Fibroblast of peridontal ligament (primary cell): Measurements from ENCODE around the gene SLC43A2.
"Not testable (repeated sequence)": the region's sequence is repeated elsewhere in the genome, so short reads cannot be mapped to it uniquely, and the experiment has no call there.

Experiments used
- DNase-seq: peaks from one replicate; pipeline ENCODE4 v3.0.0-alpha.2; 2010; ENCODE audit errors: extremely low read depth

SLC43A2 gene

GRCh38 chr17:1627982-1628855, at the start of gene SLC43A2:
SLC43A2 (minus strand) TSS chr17:1628834; CDS start chr17:1627874, 960 bp downstream.
- DNase-seq = peak; percentile 57

- no peak for DNase-seq
These were observed 47.8 kb upstream of the SLC43A2 start for GRCh38 chr17:1676401-1676800.

GRCh38 chr17:1673041-1673785, 44.6 kb upstream of the SLC43A2 start:
- no peak for DNase-seq

- not testable (repeated sequence) for DNase-seq
These were observed 35.3 kb upstream of the SLC43A2 start for GRCh38 chr17:1663934-1664333.

- no peak for DNase-seq
These were observed 32.4 kb upstream of the SLC43A2 start for GRCh38 chr17:1661045-1661444.

- no peak for DNase-seq
These were observed 29.5 kb upstream of the SLC43A2 start for GRCh38 chr17:1658100-1658499.

GRCh38 chr17:1653735-1654134, 25.1 kb upstream of the SLC43A2 start:
- no peak for DNase-seq

- not testable (repeated sequence) for DNase-seq
These were observed 24.2 kb upstream of the SLC43A2 start for GRCh38 chr17:1652794-1653193.

GRCh38 chr17:1651559-1651844, 22.9 kb upstream of the SLC43A2 start:
- no peak for DNase-seq

- DNase-seq = no peak
These were observed 22.3 kb upstream of the SLC43A2 start for GRCh38 chr17:1650731-1651558.

- peak; percentile 18 for DNase-seq
These were observed 21.3 kb upstream of the SLC43A2 start, which contains the start of gene RILP for GRCh38 chr17:1649844-1650501. RILP (minus strand) TSS chr17:1649866; CDS start chr17:1649804, 62 bp downstream.

GRCh38 chr17:1648963-1649843, 20.6 kb upstream of the SLC43A2 start:
- peak; percentile 95 for DNase-seq

GRCh38 chr17:1648173-1648962, 19.7 kb upstream of the SLC43A2 start:
- DNase-seq = peak; percentile 25

- DNase-seq = no peak
These were observed 19.2 kb upstream of the SLC43A2 start for GRCh38 chr17:1647802-1648171.

- no peak for DNase-seq
These were observed 17.7 kb upstream of the SLC43A2 start for GRCh38 chr17:1646199-1646875.

GRCh38 chr17:1645207-1646171, 16.9 kb upstream of the SLC43A2 start, which contains the start of gene SCARF1:
SCARF1 (minus strand) TSS chr17:1645732; CDS start chr17:1645697, 35 bp downstream.
- DNase-seq = no peak

- DNase-seq = no peak
These were observed 16.0 kb upstream of the SLC43A2 start for GRCh38 chr17:1644493-1645206.
